EL (cell line): ENCODE results near the gene OR2T34.
"Not testable (repeated sequence)": the region's sequence is repeated elsewhere in the genome, so short reads cannot be mapped to it uniquely, and the experiment has no call there.

Source experiments
- DNase-seq: peaks from one replicate; pipeline ENCODE4 v3.0.0-alpha.2; 2016

Gene OR2T34

GRCh38 chr1:248551027-248551426 lies 23.5 kb downstream of the OR2T34 start:
- DNase-seq, result not testable (repeated sequence)

GRCh38 chr1:248547383-248547782 lies 27.2 kb downstream of the OR2T34 start:
- not testable (repeated sequence) for DNase-seq

GRCh38 chr1:248537449-248537848 lies 37.1 kb downstream of the OR2T34 start:
- not testable (repeated sequence) for DNase-seq
